Small intestine (tissue), 7 donors: ENCODE results near the gene SERPINA4. TPM values are rescaled to one million over a fixed set of nuclear protein-coding genes. Genes with fewer than 3 reads are reported as not detected.
"Not testable (repeated sequence)": the region's sequence is repeated elsewhere in the genome, so short reads cannot be mapped to it uniquely, and the experiment has no call there.

Experiments used
- DNase-seq, 2 donors: peaks; one replicate each; pipeline versions ENCODE4 v3.0.0 to v3.0.0-alpha.2; 2013
- FAIRE-seq: peaks from 2 replicates; lab custom pipeline; 2012; peaks lifted over from hg19 to GRCh38; lab: Jason Lieb, UNC
- H3K27ac ChIP-seq, 3 donors: one replicate each; pipeline ENCODE4 v1.5.1; 2013; ENCODE audit warnings: low read length in 2 of 3, mild to moderate bottlenecking in 2 of 3, control low read depth in 1 of 3, inconsistent platforms in 1 of 3, low read depth in 1 of 3, moderate library complexity in 1 of 3
- H3K27me3 ChIP-seq, 3 donors: one replicate each; pipeline ENCODE4 v1.6.1; 2013; ENCODE audit warnings: low read length in 3 of 3, inconsistent platforms in 1 of 3; ENCODE audit not compliant: control insufficient read depth in 3 of 3, insufficient read depth in 3 of 3
- H3K36me3 ChIP-seq, 3 donors: one replicate each; pipeline ENCODE4 v1.6.1; 2013; ENCODE audit warnings: low read length in 3 of 3, inconsistent platforms in 1 of 3, low read depth in 1 of 3, mild to moderate bottlenecking in 1 of 3, moderate library complexity in 1 of 3; ENCODE audit not compliant: control insufficient read depth in 3 of 3, insufficient read depth in 2 of 3
- H3K4me1 ChIP-seq, 3 donors: one replicate each; pipeline ENCODE4 v1.6.1; 2013; ENCODE audit warnings: low read length in 2 of 3, inconsistent platforms in 1 of 3, low read depth in 1 of 3, mild to moderate bottlenecking in 1 of 3, moderate library complexity in 1 of 3; ENCODE audit not compliant: control insufficient read depth in 3 of 3, insufficient read depth in 2 of 3
- H3K4me3 ChIP-seq, 3 donors: one replicate each; pipeline ENCODE4 v1.5.1; 2013; ENCODE audit warnings: low read length in 3 of 3, control low read depth in 1 of 3, inconsistent platforms in 1 of 3, low read depth in 1 of 3, mild to moderate bottlenecking in 1 of 3, moderate library complexity in 1 of 3
- H3K9me3 ChIP-seq, 2 donors: one replicate each; pipeline ENCODE4 v1.6.1; 2013; ENCODE audit warnings: low read depth in 1 of 2, low read length in 1 of 2; ENCODE audit not compliant: control insufficient read depth in 2 of 2, insufficient read depth in 1 of 2
- WGBS, 3 donors: extraction: QIAGEN DNeasy Blood & Tissue Kit; methylation state at CpG; one replicate each; pipeline ENCODE4 v1.1.7; 2013; 5-methylcytosine and 5-hydroxymethylcytosine counted together
- polyA plus RNA-seq, 4 donors: library from polyadenylated mRNA; stranded (reverse) in 3 of 4; unstranded in 1 of 4; fragments of 200-250 nt in 3 of 4; fragments of 120-200 nt in 1 of 4; gene quantifications; one replicate each; pipeline versions ENCODE4 v1.2.1 to v1.2.3, GENCODE V29; 2013
- donor health status: healthy with polysubstance abuse.
- donor health status: control.
- donor health status: control.
- donor health status: Bipolar disorder and iron deficiency.
- donor health status: healthy.

SERPINA4 gene
- polyA plus RNA-seq, 4 donors, result 1.2 to 98.2 TPM; not detected in 2

DNA sequence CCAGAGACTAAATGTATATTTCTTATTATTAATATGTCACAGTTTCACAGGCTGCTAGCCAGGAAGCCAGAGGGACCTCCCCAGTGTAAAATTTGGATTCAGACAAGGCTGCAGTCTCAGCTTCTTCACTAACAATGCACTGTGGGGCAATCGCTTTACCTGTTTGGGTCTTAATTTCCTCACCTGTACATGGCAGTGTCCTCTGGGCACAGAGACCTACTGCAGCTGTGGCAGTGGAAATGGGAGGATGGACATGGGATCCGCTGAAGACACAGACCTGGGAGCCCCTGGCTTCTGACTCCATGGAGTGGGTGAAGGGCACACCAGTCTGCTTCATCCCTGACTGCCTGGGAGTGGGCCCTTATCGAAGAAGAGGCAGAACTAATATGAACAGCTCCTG, 13.1 kb downstream of the SERPINA4 start:
- H3K9me3 ChIP-seq, result no peaks in the 10 kb centered on the region
- DNase-seq, result no peak
- peaks cover 0 to 7% (median 0%) of the 10 kb centered on the region in 3 donors for H3K4me1 ChIP-seq
- no peak overlapping the region for H3K4me3 ChIP-seq
- WGBS, 3 donors, result 63 to 90% (median 68%) methylated on average over 3 of the region's 3 CpGs
- peaks cover 0 to 5% (median 0%) of the 10 kb centered on the region in 3 donors for H3K36me3 ChIP-seq
- H3K27me3 ChIP-seq, result no peaks in the 10 kb centered on the region
- no peak overlapping the region for H3K27ac ChIP-seq
- FAIRE-seq, result no peak

DNA sequence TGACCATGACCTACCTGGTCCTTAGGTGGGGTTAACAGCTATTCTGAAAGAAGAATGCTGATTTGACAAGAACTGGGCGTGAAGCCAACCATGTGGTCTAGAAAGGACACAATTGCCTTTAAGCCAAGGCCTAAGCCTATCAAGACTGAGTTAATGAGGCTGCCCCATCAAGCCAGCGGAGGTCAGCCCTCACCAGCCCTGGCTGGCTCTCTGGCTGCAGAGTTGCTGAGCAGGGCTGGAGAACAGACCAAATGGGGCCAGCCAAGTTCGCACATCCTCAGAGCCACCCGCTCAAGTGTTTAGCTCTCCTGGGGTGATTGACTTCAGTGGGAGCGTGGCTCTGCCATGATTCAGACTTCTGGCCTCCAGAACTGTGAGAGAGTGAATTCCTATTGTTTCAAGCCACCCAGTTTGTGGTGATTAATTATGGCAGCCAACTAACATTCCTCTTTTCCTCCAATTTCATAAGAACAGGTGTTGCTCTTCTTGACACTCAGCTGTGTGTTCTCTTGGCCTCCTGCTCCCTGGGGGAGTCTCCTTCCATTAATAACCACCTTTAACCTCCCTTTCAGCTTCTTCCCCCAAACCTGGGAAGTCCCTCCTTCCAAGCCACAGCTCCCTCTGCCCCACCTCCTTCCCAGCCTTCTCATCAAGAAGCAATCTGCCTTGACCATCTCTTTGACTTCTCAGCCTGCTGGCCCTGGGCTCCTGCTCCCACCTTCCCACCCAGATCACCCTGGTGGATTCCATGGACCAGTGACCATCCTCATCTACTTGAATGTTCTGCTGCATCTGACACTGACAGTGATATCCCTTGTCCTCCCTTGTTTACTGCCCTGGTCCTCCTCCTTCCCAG, 14.7 kb downstream of the SERPINA4 start:
- FAIRE-seq, result no peak
- DNase-seq, result no peak
- 72 to 93% (median 90%) methylated on average over 5 of the region's 5 CpGs for WGBS, 3 donors
- Histone ChIP-seq H3K4me3 (no peak overlapping the region), H3K27ac (no peak overlapping the region), H3K4me1 (peaks cover 0 to 7% (median 0%) of the 10 kb centered on the region in 3 donors), H3K27me3 (no peaks in the 10 kb centered on the region), H3K36me3 (no peaks in the 10 kb centered on the region), H3K9me3 (no peaks in the 10 kb centered on the region)

DNA sequence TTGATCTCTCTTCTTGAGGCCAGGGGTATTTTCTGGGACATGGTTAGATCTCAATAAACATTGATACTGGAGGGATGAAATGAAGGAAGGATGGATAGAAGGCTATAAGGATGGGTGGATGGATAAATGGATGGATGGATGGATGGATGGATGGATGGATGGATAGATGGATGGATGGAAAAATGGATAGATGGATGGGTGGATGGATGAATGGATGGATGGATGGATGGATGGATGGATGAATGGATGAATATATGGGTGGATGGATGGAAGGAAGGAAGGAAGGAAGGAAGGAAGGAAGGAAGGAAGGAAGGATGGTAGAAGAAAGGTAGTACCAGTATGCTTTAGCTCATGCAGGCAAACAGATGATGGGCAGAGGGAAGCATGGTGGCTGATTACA, 16.2 kb downstream of the SERPINA4 start:
- not testable (repeated sequence) for H3K9me3 ChIP-seq, H3K27me3 ChIP-seq, H3K4me3 ChIP-seq, H3K36me3 ChIP-seq, FAIRE-seq, DNase-seq, H3K27ac ChIP-seq
- H3K4me1 ChIP-seq, result peaks cover 0 to 11% (median 0%) of the 10 kb centered on the region in 3 donors

DNA sequence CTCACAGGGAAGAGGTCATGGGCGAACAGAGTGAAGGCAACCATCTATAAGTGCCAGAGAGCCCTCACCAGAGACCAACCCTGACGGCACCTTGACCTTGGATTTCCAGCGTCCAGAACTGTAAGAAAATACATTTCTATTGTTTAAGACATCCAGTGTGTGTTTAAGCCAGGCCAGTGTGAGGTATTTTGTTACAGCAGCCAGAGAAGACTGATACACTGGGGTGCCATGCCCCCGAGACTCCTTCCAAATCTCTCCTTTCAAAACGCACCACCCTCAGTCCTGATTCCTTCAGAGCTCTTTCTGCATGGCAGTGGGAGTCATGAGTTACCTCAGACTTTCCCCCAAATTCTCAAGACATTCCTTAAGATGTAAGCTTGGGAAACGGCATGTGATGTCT, 17.5 kb downstream of the SERPINA4 start:
- no peak overlapping the region for H3K4me3 ChIP-seq
- DNase-seq, result no peak
- H3K4me1 ChIP-seq, result peaks cover 0 to 8% (median 0%) of the 10 kb centered on the region in 3 donors

DNA sequence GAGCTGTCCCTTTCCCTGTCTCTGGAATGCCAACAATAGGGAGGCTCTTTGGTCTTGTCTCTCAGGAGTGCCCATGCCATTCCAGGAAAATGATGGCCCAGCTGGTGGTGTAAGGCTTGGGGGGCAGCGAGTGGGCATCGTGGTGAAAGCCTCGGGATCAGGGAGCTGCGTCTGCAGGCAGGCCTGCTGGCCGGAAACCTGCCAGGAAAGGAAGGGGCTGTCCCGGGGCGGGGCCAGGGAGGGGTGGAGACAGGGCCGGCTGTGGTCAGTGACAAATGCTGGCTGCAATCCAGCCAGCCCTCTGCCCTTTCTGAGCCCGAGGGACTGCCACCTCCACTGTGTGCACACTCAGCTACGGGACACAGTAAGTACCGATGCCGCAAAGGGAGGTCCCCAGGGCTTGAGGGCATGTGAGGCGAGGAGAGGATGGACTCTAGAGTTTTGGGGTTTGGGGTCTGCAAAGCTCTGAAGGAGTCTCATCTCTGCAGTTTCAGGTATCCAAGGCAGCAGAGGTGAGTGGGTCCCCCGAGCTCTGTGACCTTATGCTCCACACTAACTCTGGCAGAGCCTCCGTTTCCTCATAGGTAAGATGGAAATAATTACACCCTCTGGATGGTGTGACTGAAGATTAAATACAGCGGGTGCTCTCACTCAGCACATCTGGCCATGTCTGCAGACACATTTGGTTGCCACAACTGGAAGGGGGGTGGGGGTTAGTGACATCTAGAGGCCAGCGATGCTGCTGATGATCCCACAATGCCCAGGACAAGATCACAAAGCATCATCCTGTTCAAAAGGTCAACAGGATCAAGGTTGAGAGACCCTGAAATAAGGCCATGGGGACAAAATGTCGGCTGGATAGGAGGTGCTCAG, 20.1 kb downstream of the SERPINA4 start, which contains the start of gene SERPINA5:
TSS of gene SERPINA5 (plus strand) at position 300 of the 873 bp plus-strand sequence. CDS start 5,937 bp downstream, outside the sequence.
- 49 to 73% (median 73%) methylated on average over 18 of the region's 18 CpGs for WGBS, 3 donors
- peaks cover 0 to 12% (median 0%) of the 10 kb centered on the region in 3 donors for H3K4me1 ChIP-seq
- no peaks in the 10 kb centered on the region for H3K27me3 ChIP-seq
- H3K36me3 ChIP-seq, result no peaks in the 10 kb centered on the region
- no peak within 1 kb of the TSS for H3K4me3 ChIP-seq
- H3K9me3 ChIP-seq, result no peaks in the 10 kb centered on the region
- H3K27ac ChIP-seq, result no peak within 1 kb of the TSS
- FAIRE-seq (no peak), DNase-seq (peak in 1 of 2 donors; percentile 24)

More for the DNA sequence above, 17.5 kb downstream of the SERPINA4 start:
- WGBS, 3 donors, result 69 to 95% (median 91%) methylated on average over 6 of the region's 6 CpGs
- no peak for FAIRE-seq
- no peaks in the 10 kb centered on the region for H3K36me3 ChIP-seq
- no peak overlapping the region for H3K27ac ChIP-seq
- H3K9me3 ChIP-seq, result no peaks in the 10 kb centered on the region
- H3K27me3 ChIP-seq, result no peaks in the 10 kb centered on the region

DNA sequence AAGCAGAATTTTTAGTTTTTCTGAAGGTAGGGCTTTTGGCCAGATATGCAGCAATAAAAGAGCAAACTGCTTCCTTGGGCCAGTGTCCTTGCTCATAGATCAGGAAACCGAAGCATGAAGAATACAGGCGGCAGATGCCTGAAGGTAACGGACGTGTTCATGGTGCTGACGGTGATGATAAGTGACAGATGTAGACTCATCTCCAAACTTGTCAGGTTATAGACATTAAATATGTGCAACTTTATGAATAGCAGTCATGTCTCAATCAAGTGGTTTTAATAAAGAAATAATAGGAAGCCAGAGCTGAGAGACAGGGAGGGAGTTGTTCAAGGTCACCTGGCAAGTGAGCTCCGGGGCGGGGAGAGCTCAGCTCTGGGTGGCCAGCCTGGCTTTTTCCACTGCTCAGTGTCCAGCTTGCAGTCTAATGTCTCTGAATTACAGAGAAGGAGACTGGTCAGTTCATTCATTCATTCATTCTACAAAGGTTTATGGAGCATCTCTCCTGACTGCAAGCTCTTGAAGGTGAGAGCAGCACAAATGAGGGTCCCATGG, 21.0 kb downstream of the SERPINA4 start:
- H3K27me3 ChIP-seq, result no peaks in the 10 kb centered on the region
- no peak overlapping the region for H3K4me3 ChIP-seq
- DNase-seq, result no peak
- no peaks in the 10 kb centered on the region for H3K36me3 ChIP-seq
- FAIRE-seq, result no peak
- peaks cover 0 to 12% (median 0%) of the 10 kb centered on the region in 3 donors for H3K4me1 ChIP-seq
- H3K27ac ChIP-seq, result peak overlapping the region in 1 of 3 donors; percentile 12
- H3K9me3 ChIP-seq, result no peaks in the 10 kb centered on the region
- 67 to 78% (median 76%) methylated on average over 7 of the region's 7 CpGs for WGBS, 3 donors

DNA sequence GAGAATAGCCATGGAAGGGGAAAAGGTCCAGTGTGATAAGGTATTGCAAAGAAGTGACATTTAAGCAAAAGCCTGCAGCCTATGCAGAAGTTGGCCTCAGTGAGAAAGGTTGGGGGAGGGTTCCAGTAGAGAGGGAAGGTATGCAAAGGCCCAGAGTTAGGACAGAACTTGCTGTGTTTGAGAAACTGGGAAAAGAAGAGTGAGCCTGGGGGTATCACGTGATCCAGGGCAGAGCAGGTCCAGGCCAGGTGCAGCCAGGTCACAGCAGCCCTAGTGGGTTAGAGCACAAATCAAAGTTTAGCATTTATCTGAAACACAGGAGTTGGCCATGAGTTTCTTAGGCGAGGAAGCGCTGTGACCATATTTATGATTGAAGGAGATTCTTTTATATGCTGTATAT, 21.6 kb downstream of the SERPINA4 start:
- DNase-seq, result peak in 1 of 2 donors; percentile 19

DNA sequence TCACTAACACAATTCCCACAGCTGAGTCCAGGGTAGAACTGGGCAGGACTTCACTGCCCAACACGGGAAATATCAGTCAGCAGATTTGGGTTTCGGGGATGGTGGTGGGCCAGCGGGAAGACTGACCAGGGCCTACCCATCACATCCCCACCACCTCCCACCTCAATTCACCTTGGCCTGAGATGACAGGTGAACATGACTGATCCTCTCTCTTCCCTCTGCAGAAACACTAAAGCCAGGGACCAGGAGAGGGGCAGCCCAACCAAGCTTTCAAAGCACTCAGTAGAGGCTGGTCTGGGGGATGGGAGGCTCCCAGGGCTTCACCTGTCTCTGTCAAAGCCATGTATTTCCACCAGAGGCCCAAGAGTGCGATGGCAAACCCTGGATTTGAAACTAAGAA, 22.3 kb downstream of the SERPINA4 start:
- Histone ChIP-seq H3K36me3 (no peaks in the 10 kb centered on the region), H3K27ac (no peak overlapping the region), H3K4me3 (no peak overlapping the region), H3K9me3 (no peaks in the 10 kb centered on the region), H3K4me1 (peaks cover 0 to 20% (median 0%) of the 10 kb centered on the region in 3 donors), H3K27me3 (no peaks in the 10 kb centered on the region)
- WGBS, 3 donors, result 82 to 94% (median 92%) methylated on average over 4 of the region's 4 CpGs
- no peak for DNase-seq
- FAIRE-seq, result no peak

More for the DNA sequence above, 21.6 kb downstream of the SERPINA4 start:
- Histone ChIP-seq H3K36me3 (no peaks in the 10 kb centered on the region), H3K9me3 (no peaks in the 10 kb centered on the region), H3K4me1 (peaks cover 0 to 13% (median 0%) of the 10 kb centered on the region in 3 donors), H3K27ac (peak overlapping the region in 1 of 3 donors; percentile 12), H3K4me3 (no peak overlapping the region), H3K27me3 (no peaks in the 10 kb centered on the region)
- 72 to 84% (median 73%) methylated on average over 3 of the region's 3 CpGs for WGBS, 3 donors
- FAIRE-seq, result no peak
